ENCODE data around the gene ABCB7.

DNA sequence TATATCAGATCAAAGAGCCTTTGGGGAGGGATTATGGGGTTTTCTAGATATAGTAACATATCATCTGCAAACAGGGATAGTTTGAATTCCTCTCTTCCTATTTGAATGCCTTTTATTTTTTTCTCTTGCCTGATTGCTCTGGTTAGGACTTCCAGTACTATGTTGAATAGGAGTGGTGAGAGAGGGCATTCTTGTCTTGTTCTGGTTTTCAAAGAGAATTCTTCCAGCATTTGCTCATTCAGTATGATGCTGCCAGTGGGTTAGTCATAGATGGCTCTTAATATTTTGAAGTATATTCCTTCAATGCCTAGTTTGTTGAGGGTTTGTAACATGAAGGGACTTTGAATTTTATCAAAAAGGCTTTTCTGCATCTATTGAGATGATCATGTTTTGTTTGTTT, 25.6 kb upstream of the ABCB7 start:
- TF ChIP-seq POLR2A (IDR thresholded peaks at IDR 0.05; ENCODE audit: extremely low read depth, insufficient read length) = no peak
- TF ChIP-seq, protein P1, sequence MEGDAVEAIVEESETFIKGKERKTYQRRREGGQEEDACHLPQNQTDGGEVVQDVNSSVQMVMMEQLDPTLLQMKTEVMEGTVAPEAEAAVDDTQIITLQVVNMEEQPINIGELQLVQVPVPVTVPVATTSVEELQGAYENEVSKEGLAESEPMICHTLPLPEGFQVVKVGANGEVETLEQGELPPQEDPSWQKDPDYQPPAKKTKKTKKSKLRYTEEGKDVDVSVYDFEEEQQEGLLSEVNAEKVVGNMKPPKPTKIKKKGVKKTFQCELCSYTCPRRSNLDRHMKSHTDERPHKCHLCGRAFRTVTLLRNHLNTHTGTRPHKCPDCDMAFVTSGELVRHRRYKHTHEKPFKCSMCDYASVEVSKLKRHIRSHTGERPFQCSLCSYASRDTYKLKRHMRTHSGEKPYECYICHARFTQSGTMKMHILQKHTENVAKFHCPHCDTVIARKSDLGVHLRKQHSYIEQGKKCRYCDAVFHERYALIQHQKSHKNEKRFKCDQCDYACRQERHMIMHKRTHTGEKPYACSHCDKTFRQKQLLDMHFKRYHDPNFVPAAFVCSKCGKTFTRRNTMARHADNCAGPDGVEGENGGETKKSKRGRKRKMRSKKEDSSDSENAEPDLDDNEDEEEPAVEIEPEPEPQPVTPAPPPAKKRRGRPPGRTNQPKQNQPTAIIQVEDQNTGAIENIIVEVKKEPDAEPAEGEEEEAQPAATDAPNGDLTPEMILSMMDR (IDR thresholded peaks at IDR 0.05; ENCODE audit: low read depth, low read length) = no peak

All from NB4 (cell line).